ENCODE data around the gene GNPTAB. TPM values are rescaled to one million over a fixed set of nuclear protein-coding genes. Genes with fewer than 3 reads are reported as not detected.

The GNPTAB gene
- total and polyA plus RNA-seq, 2 of the 13 experiments (the other 11 are each of a cell fraction or from before 2014, with no cell fraction given), result 13.6 to 19.4 TPM

- in situ Hi-C loops (cut with HindIII; ENCODE audit: extremely low pct_ligation_motif_present, low pct_unique_long_range_greater_than_20kb), result no loop called here
- CTCF ChIA-PET (ENCODE audit: low intra/inter-chr PET ratio, low total read pairs), result no interaction called here
- Histone ChIP-seq H3K79me2 (ENCODE audit: insufficient read depth, low read length) (no peaks in the 10 kb centered on the region), H3K4me3 (replicated peaks in 1 of 3; ENCODE audit: insufficient read depth in 1 of 3, low read depth in 2 of 3, low read length in 3 of 3) (no peak overlapping the region), H3K27ac (ENCODE audit: extremely low read length, insufficient read depth, low read length) (no peak overlapping the region), H3K4me1 (ENCODE audit: insufficient read depth, low read length) (peaks cover 17% of the 10 kb centered on the region), H3K9me3 (ENCODE audit: low read length) (no peaks in the 10 kb centered on the region), H3K9ac (ENCODE audit: insufficient read depth, low read depth, low read length) (no peak overlapping the region), H3K27me3 (ENCODE audit: control insufficient read depth in 1 of 2, insufficient read depth in 2 of 2, low read length in 2 of 2) (no peaks in the 10 kb centered on the region), H2AFZ (ENCODE audit: low read length) (no peak overlapping the region), H4K20me1 (ENCODE audit: insufficient read depth, low read length) (no peaks in the 10 kb centered on the region), H3K36me3 (replicated peaks in 1 of 2; ENCODE audit: control insufficient read depth in 1 of 2, insufficient read depth in 2 of 2, low read length in 2 of 2) (no peaks in the 10 kb centered on the region), H3K4me2 (ENCODE audit: low read depth, low read length) (no peak overlapping the region)
- POLR2A ChIA-PET, result no interaction called here
- no peak for DNase-seq (ENCODE audit: low spot score)
- no TSS peak for BruUV-seq (replicated peaks)
- FAIRE-seq, result no peak
- intact Hi-C loops (cut with micrococcal nuclease; ENCODE audit: unreplicated experiment), result no loop called here
- no peak for TF ChIP-seq ZNF260 (CRISPR knock-in tag; IDR thresholded peaks at IDR 0.05; ENCODE audit: borderline replicate concordance, low read depth)
- no peak for TF ChIP-seq ATF4 (CRISPR knock-in tag; IDR thresholded peaks at IDR 0.05)
- no peak for TF ChIP-seq ZSCAN30 (CRISPR knock-in tag; IDR thresholded peaks at IDR 0.05)
- TF ChIP-seq DNMT1 (CRISPR knock-in tag; IDR thresholded peaks at IDR 0.05), result no peak
- no peak for TF ChIP-seq ZNF724P (CRISPR knock-in tag; IDR thresholded peaks at IDR 0.05; ENCODE audit: borderline replicate concordance)
- WGBS (ENCODE audit: low lambda C conversion rate), result 100% methylated on average over 1 of the region's 1 CpG
- ATAC-seq, result no peak
Measured at GRCh38 chr12:101854747-101855146, 24.0 kb upstream of the GNPTAB start.

GRCh38 chr12:101852998-101853397 lies 22.2 kb upstream of the GNPTAB start:
- Histone ChIP-seq H3K4me1 (ENCODE audit: insufficient read depth, low read length) (peaks cover 17% of the 10 kb centered on the region), H4K20me1 (ENCODE audit: insufficient read depth, low read length) (no peaks in the 10 kb centered on the region), H3K36me3 (replicated peaks in 1 of 2; ENCODE audit: control insufficient read depth in 1 of 2, insufficient read depth in 2 of 2, low read length in 2 of 2) (no peaks in the 10 kb centered on the region), H3K4me2 (ENCODE audit: low read depth, low read length) (no peak overlapping the region), H3K9ac (ENCODE audit: insufficient read depth, low read depth, low read length) (no peak overlapping the region), H3K4me3 (replicated peaks in 1 of 3; ENCODE audit: insufficient read depth in 1 of 3, low read depth in 2 of 3, low read length in 3 of 3) (no peak overlapping the region), H3K79me2 (ENCODE audit: insufficient read depth, low read length) (no peaks in the 10 kb centered on the region), H3K9me3 (ENCODE audit: low read length) (no peaks in the 10 kb centered on the region), H3K27ac (ENCODE audit: extremely low read length, insufficient read depth, low read length) (no peak overlapping the region), H2AFZ (ENCODE audit: low read length) (no peak overlapping the region), H3K27me3 (ENCODE audit: control insufficient read depth in 1 of 2, insufficient read depth in 2 of 2, low read length in 2 of 2) (no peaks in the 10 kb centered on the region)
- in situ Hi-C loops (cut with HindIII; ENCODE audit: extremely low pct_ligation_motif_present, low pct_unique_long_range_greater_than_20kb) (no loop called here), intact Hi-C loops (cut with micrococcal nuclease; ENCODE audit: unreplicated experiment) (no loop called here)
- ATAC-seq, result no peak
- BruUV-seq (replicated peaks), result no TSS peak
- POLR2A ChIA-PET, result no interaction called here
- no peak for FAIRE-seq
- CTCF ChIA-PET (ENCODE audit: low intra/inter-chr PET ratio, low total read pairs), result no interaction called here
- DNase-seq (ENCODE audit: low spot score), result no peak
- TF ChIP-seq ZNF282 (IDR thresholded peaks at IDR 0.05; ENCODE audit: partially characterized antibody), result no peak
- no peak for TF ChIP-seq MXD4 (CRISPR knock-in tag; IDR thresholded peaks at IDR 0.05)
- peak; percentile 65 for TF ChIP-seq ZNF629 (CRISPR knock-in tag; conservative IDR thresholded peaks at IDR 0.05)
